Motor neuron (in vitro differentiated cells): Measurements from ENCODE around the gene PLA2G2C. TPM values are rescaled to one million over a fixed set of nuclear protein-coding genes. Genes with fewer than 3 reads are reported as not detected.
A peak's percentile ranks its signal among the peaks of the same experiment; 100 is the strongest.
"Not testable (repeated sequence)": the region's sequence is repeated elsewhere in the genome, so short reads cannot be mapped to it uniquely, and the experiment has no call there.

ENCODE experiments used
- ATAC-seq, 8 experiments: fragments of 200-7000 bp; cut with Tn5 transposase; replicated peaks in 6 of 8; 2 replicates each; pipeline ENCODE4 v1.8.0; 2021; ENCODE audit warnings: mild to moderate bottlenecking in 8 of 8, moderate library complexity in 8 of 8
- H3K27ac ChIP-seq, 2 donors: fragments of 250-450 bp; sonication (Bioruptor Pico); 2 replicates each; pipeline ENCODE4 v1.9.0; 2021; ENCODE audit warnings: antibody characterized with exemption in 2 of 2, mild to moderate bottlenecking in 2 of 2, moderate library complexity in 1 of 2
- H3K4me1 ChIP-seq, 2 donors: fragments of 250-450 bp; sonication (Bioruptor Pico); replicated peaks in 1 of 2; 2 replicates each; pipeline ENCODE4 v1.6.1; 2021; ENCODE audit warnings: antibody characterized with exemption in 2 of 2, mild to moderate bottlenecking in 2 of 2, moderate library complexity in 1 of 2
- H3K4me3 ChIP-seq, 5 donors: fragments of 250-450 bp; sonication (Bioruptor Pico); 2 replicates each; pipeline ENCODE4 v1.9.0; 2021; ENCODE audit warnings: antibody characterized with exemption in 5 of 5, mild to moderate bottlenecking in 5 of 5, moderate library complexity in 4 of 5
- WGBS, 10 experiments: fragments of 450-650 bp; shearing (Covaris generic); methylation state at CpG; one replicate each; pipeline ENCODE4 v1.0.0; 2022; 5-methylcytosine and 5-hydroxymethylcytosine counted together
- in situ Hi-C, 9 experiments: fragments of 400-800 bp; cut with MboI; loops; one replicate each; pipeline ENCODE4 v1.15.0; 2021; ENCODE audit warnings: low sequenced_read_pairs in 9 of 9, low pct_unique_long_range_greater_than_20kb in 2 of 9; ENCODE audit not compliant: unreplicated experiment in 9 of 9
- total RNA-seq, 8 experiments: library from RNA; unstranded; fragments of 300-600 nt; gene quantifications; 2 replicates each; pipeline versions ENCODE4 v1.2.3 to v1.2.4, GENCODE V29; 2022

The PLA2G2C gene
- total RNA-seq, 8 experiments from 2014 or later = 0.05 to 0.66 (median 0.20) TPM; not detected in 1

GRCh38 chr1:20137055-20137454 is 49.3 kb downstream of the PLA2G2C start:
- in situ Hi-C loops = no loop called here
- no peaks in the 10 kb centered on the region for H3K4me1 ChIP-seq
- H3K27ac ChIP-seq = no peak overlapping the region
- no peak for ATAC-seq
- H3K4me3 ChIP-seq = no peak overlapping the region
- whole genome bisulfite sequencing, 10 experiments = 81 to 100% (median 87%) methylated on average over 1 to 4 of the region's 4 CpGs; no CpG with 5 or more reads in 4 of the 10 experiments

DNA sequence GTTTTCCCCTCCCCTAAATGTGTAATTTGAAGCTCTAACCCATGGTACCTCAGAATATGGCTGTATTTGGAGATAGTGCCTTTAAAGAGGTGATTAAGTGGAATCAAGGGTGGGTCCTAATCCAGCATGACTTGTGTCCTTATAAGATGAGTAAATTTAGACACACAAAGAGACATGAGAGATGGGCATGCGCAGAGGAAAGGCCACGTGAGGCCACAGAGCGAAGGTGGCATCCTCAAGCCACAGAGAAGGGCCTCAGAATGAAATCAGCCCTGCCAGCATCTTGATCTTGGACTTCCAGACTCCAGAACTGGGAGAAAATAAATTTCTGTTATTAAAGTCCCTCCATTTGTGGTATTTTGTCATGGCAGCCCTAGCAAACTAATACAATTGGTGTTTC is 50.1 kb downstream of the PLA2G2C start:
- ATAC-seq = no peak
- H3K27ac ChIP-seq = no peak overlapping the region

DNA sequence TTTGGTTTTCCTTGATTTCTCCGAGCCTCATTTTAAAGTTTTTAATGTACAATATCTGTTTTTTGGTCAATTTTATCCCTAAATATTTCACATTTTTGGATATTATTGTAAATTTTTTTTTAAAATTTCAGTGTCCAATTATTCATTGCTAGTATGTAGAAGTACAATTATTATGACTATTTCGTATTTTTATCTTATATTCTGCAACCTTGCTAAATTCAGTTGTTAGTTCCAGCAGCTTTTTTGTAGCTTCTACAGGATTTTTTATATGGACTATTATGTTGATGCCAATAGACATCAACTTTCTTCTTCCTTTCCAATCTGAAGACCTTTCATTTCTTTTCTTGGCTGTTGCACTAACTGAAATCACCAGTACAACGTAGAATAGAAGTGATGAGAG is 51.3 kb downstream of the PLA2G2C start:
- Histone ChIP-seq H3K27ac (no peak overlapping the region), H3K4me1 (no peaks in the 10 kb centered on the region), H3K4me3 (no peak overlapping the region)
- ATAC-seq = no peak
- 38 to 91% (median 81%) methylated on average over 2 to 3 of the region's 3 CpGs for WGBS, 10 experiments
- in situ Hi-C loops = no loop called here

More for the DNA sequence above, 50.1 kb downstream of the PLA2G2C start:
- no peaks in the 10 kb centered on the region for H3K4me1 ChIP-seq
- in situ Hi-C loops = no loop called here
- H3K4me3 ChIP-seq = no peak overlapping the region
- 79 to 100% (median 82%) methylated on average over 2 to 3 of the region's 3 CpGs; no CpG with 5 or more reads in 4 of the 10 experiments for WGBS, 10 experiments

DNA sequence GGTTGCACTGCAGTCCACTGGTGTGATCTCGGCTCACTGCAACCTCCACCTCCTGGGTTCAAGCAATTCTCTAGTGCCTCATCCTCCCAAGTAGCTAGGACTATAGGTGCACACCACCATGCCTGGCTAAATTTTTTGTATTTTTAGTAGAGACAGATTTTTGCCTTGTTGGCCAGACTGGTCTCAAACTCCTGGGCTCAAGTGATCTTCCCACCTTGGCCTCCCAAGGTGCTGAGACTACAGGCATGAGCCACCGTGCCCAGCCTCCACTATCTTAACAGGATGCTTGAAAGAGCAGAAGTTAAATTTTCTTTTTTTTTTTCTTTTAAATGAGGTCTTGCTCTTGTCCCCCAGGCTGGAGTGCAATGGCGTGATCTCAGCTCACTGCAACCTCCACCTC is 55.8 kb downstream of the PLA2G2C start:
- H3K4me3 ChIP-seq, in situ Hi-C loops, ATAC-seq, H3K4me1 ChIP-seq, H3K27ac ChIP-seq: not testable (repeated sequence)
- 40 to 100% (median 77%) methylated on average over 1 to 3 of the region's 3 CpGs for WGBS, 10 experiments

- no peak overlapping the region for H3K27ac ChIP-seq
- 80 to 100% (median 93%) methylated on average over 2 to 9 of the region's 10 CpGs; no CpG with 5 or more reads in 4 of the 10 experiments for WGBS, 10 experiments
- in situ Hi-C loops = no loop called here
- ATAC-seq = no peak
- H3K4me1 ChIP-seq = peaks cover 0 to 6% of the 10 kb centered on the region in 2 donors
- H3K4me3 ChIP-seq = no peak overlapping the region
Measured at GRCh38 chr1:20126806-20127440, 59.4 kb downstream of the PLA2G2C start.

DNA sequence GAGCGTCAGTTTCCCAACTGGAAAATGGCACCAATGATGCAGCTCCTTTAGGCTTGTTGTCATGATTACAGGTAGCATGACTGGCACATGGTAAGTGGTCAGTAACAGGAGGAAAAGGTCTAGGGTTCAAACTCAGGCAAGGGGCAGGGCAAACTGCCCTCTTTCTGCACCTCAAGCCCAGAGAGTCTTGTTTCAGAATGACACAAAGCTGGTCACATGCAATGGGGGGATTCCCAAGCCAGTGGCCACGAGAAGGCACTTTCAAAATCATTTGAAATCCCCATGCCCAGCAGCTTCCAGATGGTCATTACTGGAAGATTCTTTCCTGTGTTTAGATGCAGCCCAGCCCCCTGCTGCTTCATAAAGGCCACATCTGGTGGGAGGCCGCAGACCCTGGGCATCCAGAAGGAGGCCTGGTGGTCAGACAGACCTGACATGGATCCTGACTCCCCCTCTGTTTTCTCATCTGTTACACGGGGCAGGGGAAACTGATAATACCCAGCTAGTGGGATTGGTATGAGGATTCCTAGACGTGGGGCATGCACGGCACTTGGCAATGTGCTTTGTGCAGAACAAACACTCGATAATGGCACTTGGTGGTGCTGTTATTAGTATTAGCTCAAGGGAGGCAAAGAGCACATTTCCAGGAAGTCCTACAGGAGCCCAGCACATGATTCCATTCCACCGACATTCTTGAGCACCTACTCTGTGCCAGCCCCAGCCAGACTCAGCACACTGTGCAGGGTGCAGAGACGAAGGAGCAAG is 60.1 kb downstream of the PLA2G2C start:
- Histone ChIP-seq H3K4me3 (no peak overlapping the region), H3K4me1 (peaks cover 0 to 6% of the 10 kb centered on the region in 2 donors), H3K27ac (no peak overlapping the region)
- WGBS, 10 experiments = 57 to 100% (median 86%) methylated on average over 1 to 4 of the region's 9 CpGs; no CpG with 5 or more reads in 3 of the 10 experiments
- no peak for ATAC-seq
- in situ Hi-C loops = no loop called here

GRCh38 chr1:20125100-20125499 is 61.2 kb downstream of the PLA2G2C start:
- Histone ChIP-seq H3K4me1 (peaks cover 0 to 6% of the 10 kb centered on the region in 2 donors), H3K4me3 (no peak overlapping the region), H3K27ac (no peak overlapping the region)
- 8 to 93% (median 77%) methylated on average over 1 to 10 of the region's 10 CpGs; no CpG with 5 or more reads in 2 of the 10 experiments for WGBS, 10 experiments
- in situ Hi-C loops = no loop called here
- ATAC-seq = peak in 7 of 8 experiments; percentile 32 to 84 (median 68)

GRCh38 chr1:20124456-20125057 is 61.8 kb downstream of the PLA2G2C start:
- Histone ChIP-seq H3K4me1 (peaks cover 0 to 6% of the 10 kb centered on the region in 2 donors), H3K27ac (no peak overlapping the region), H3K4me3 (no peak overlapping the region)
- 6 to 100% (median 48%) methylated on average over 1 to 6 of the region's 7 CpGs; no CpG with 5 or more reads in 4 of the 10 experiments for WGBS, 10 experiments
- peak in 4 of 8 experiments; percentile 36 to 95 (median 88) for ATAC-seq
- in situ Hi-C loops = no loop called here

GRCh38 chr1:20123722-20124455 is 62.4 kb downstream of the PLA2G2C start:
- Histone ChIP-seq H3K4me3 (no peak overlapping the region), H3K27ac (no peak overlapping the region), H3K4me1 (peaks cover 0 to 6% of the 10 kb centered on the region in 2 donors)
- WGBS, 10 experiments = 47 to 94% (median 74%) methylated on average over 2 to 10 of the region's 10 CpGs; no CpG with 5 or more reads in 1 of the 10 experiments
- ATAC-seq = peak in 1 of 8 experiments; percentile 5
- in situ Hi-C loops = no loop called here

- peaks cover 0 to 6% of the 10 kb centered on the region in 2 donors for H3K4me1 ChIP-seq
- no peak overlapping the region for H3K27ac ChIP-seq
- H3K4me3 ChIP-seq = no peak overlapping the region
- in situ Hi-C loops = no loop called here
- WGBS, 10 experiments = 85 to 100% (median 90%) methylated on average over 2 to 4 of the region's 4 CpGs; no CpG with 5 or more reads in 5 of the 10 experiments
- ATAC-seq = no peak
Measured at GRCh38 chr1:20120796-20121195, 65.5 kb downstream of the PLA2G2C start.

GRCh38 chr1:20119347-20119746 is 67.0 kb downstream of the PLA2G2C start, which contains the start of gene PLA2G2D:
TSS of gene PLA2G2D (minus strand) at chr1:20119536. CDS start at chr1:20119498, 38 bp downstream.
- H3K4me1 ChIP-seq = no peaks in the 10 kb centered on the region
- no peak for ATAC-seq
- in situ Hi-C loops = no loop called here
- H3K4me3 ChIP-seq = no peak within 1 kb of the TSS
- WGBS, 10 experiments = no CpG with 5 or more reads among the region's 2 CpGs
- H3K27ac ChIP-seq = no peak within 1 kb of the TSS

DNA sequence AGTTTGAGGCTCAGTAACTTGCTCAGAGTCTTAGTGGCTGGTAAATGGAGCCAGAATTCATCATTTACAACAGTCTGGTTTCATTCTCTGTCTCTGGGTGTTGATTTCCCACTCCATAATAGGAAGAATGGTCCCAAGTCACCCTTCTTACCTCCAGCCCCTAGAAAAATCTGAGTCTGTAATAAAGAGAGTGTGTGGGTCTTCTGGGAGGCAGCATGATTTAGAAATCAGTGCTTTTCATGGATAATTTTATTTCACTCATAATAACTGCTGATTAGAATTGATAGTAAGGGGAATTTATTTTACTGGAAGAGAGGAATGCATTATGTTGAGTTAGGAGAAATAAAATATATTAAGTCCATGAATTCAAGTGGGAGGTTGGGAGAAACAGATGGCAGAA is 69.1 kb downstream of the PLA2G2C start:
- H3K4me3 ChIP-seq = no peak overlapping the region
- no peaks in the 10 kb centered on the region for H3K4me1 ChIP-seq
- no peak for ATAC-seq
- no peak overlapping the region for H3K27ac ChIP-seq
- in situ Hi-C loops = no loop called here
